CD14-positive monocyte (primary cell): ENCODE results near the gene SLC12A9. TPM values are rescaled to one million over a fixed set of nuclear protein-coding genes. Genes with fewer than 3 reads are reported as not detected.
A peak's percentile ranks its signal among the peaks of the same experiment; 100 is the strongest.

Experiments used
- DNase-seq, 3 donors: peaks; one replicate each; pipeline ENCODE4 v3.0.0-alpha.2; 2011 to 2022
- H2AFZ ChIP-seq: 2 replicates; pipeline ENCODE4 v1.6.0; 2012; ENCODE audit warnings: mild to moderate bottlenecking, low read depth, low read length, inconsistent platforms; ENCODE audit not compliant: insufficient read depth, poor library complexity, severe bottlenecking
- H3K27ac ChIP-seq, 2 donors: 1 replicate in 1 of 2; 2 replicates in 1 of 2; pipeline ENCODE4 v1.5.1; 2012 to 2013; ENCODE audit warnings: low read length in 2 of 2, control low read depth in 1 of 2, inconsistent platforms in 1 of 2, low read depth in 1 of 2, mild to moderate bottlenecking in 1 of 2
- H3K27me3 ChIP-seq, 2 donors: one replicate each; pipeline versions ENCODE4 v1.6.0 to v1.6.1; 2011 to 2013; ENCODE audit warnings: low read length in 2 of 2; ENCODE audit not compliant: control insufficient read depth in 2 of 2, insufficient read depth in 2 of 2
- H3K36me3 ChIP-seq, 2 donors: replicated peaks in 1 of 2; 1 replicate in 1 of 2; 2 replicates in 1 of 2; pipeline versions ENCODE4 v1.5.1 to v1.6.1; 2012 to 2013; ENCODE audit warnings: low read length in 2 of 2, control low read depth in 1 of 2, inconsistent platforms in 1 of 2, mild to moderate bottlenecking in 1 of 2; ENCODE audit not compliant: insufficient read depth in 2 of 2, control insufficient read depth in 1 of 2
- H3K4me1 ChIP-seq, 2 donors: 1 replicate in 1 of 2; 2 replicates in 1 of 2; pipeline versions ENCODE4 v1.5.1 to v1.6.1; 2012 to 2013; ENCODE audit warnings: low read length in 2 of 2, control low read depth in 1 of 2, inconsistent platforms in 1 of 2, mild to moderate bottlenecking in 1 of 2, moderate library complexity in 1 of 2; ENCODE audit not compliant: insufficient read depth in 2 of 2, control insufficient read depth in 1 of 2
- H3K4me2 ChIP-seq: replicated peaks from 2 replicates; pipeline ENCODE3; 2012; ENCODE audit warnings: low read length, moderate library complexity, mild to moderate bottlenecking; ENCODE audit not compliant: poor library complexity, severe bottlenecking; ENCODE audit errors: extremely low read depth
- H3K4me3 ChIP-seq, 3 experiments: fragments of 200-600 bp in 1 of 3; sonication (generic) in 1 of 3; replicated peaks in 1 of 3; 1 replicate in 2 of 3; 2 replicates in 1 of 3; pipeline ENCODE4 v1.5.1; 2011 to 2013; ENCODE audit warnings: low read length in 3 of 3, mild to moderate bottlenecking in 3 of 3, control low read depth in 2 of 3, low read depth in 2 of 3, inconsistent platforms in 1 of 3, moderate library complexity in 1 of 3
- H3K79me2 ChIP-seq: 2 replicates; pipeline ENCODE4 v1.6.0; 2012; ENCODE audit warnings: mild to moderate bottlenecking, control low read depth, inconsistent platforms, low read length, moderate library complexity; ENCODE audit not compliant: insufficient read depth
- H3K9ac ChIP-seq: 2 replicates; pipeline ENCODE4 v1.6.0; 2017; ENCODE audit warnings: low read length, mild to moderate bottlenecking; ENCODE audit not compliant: insufficient read depth, poor library complexity, severe bottlenecking
- H3K9me3 ChIP-seq, 2 donors: replicated peaks in 1 of 2; 1 replicate in 1 of 2; 2 replicates in 1 of 2; pipeline versions ENCODE4 v1.5.1 to v1.6.1; 2012 to 2013; ENCODE audit warnings: low read length in 2 of 2, control low read depth in 1 of 2; ENCODE audit not compliant: control insufficient read depth in 1 of 2, insufficient read depth in 1 of 2
- H4K20me1 ChIP-seq: 2 replicates; pipeline ENCODE4 v1.6.0; 2012; ENCODE audit warnings: mild to moderate bottlenecking, low read length, control low read depth, moderate library complexity; ENCODE audit not compliant: insufficient read depth
- H3K27ac Mint-ChIP-seq, 7 donors: one replicate each; pipeline ENCODE4 v1.8.0; 2020; ENCODE audit warnings: mild to moderate bottlenecking in 7 of 7, mixed read lengths in 7 of 7, moderate library complexity in 6 of 7, inconsistent platforms in 2 of 7
- H3K27me3 Mint-ChIP-seq, 3 donors: one replicate each; pipeline ENCODE4 v1.8.0; 2021 to 2022; ENCODE audit warnings: low read depth in 3 of 3, mild to moderate bottlenecking in 3 of 3, mixed read lengths in 3 of 3, moderate library complexity in 3 of 3, inconsistent platforms in 1 of 3
- H3K36me3 Mint-ChIP-seq, 2 donors: one replicate each; pipeline ENCODE4 v1.8.0; 2020; ENCODE audit warnings: mixed read lengths in 2 of 2, inconsistent platforms in 1 of 2, mild to moderate bottlenecking in 1 of 2
- H3K4me1 Mint-ChIP-seq: one replicate; pipeline ENCODE4 v1.8.0; 2020; ENCODE audit warnings: mild to moderate bottlenecking, mixed read lengths
- H3K4me3 Mint-ChIP-seq, 2 donors: one replicate each; pipeline ENCODE4 v1.8.0; 2020; ENCODE audit warnings: mild to moderate bottlenecking in 2 of 2, mixed read lengths in 2 of 2, moderate library complexity in 1 of 2
- H3K9me3 Mint-ChIP-seq, 7 donors: one replicate each; pipeline ENCODE4 v1.8.0; 2020 to 2022; ENCODE audit warnings: mixed read lengths in 7 of 7, mild to moderate bottlenecking in 6 of 7, moderate library complexity in 6 of 7, inconsistent platforms in 2 of 7
- CTCF ChIP-seq: fragments of 200-600 bp; IDR thresholded peaks from one replicate; pipeline ENCODE4 v1.8.0; 2022; ENCODE audit warnings: antibody characterized with exemption, mild to moderate bottlenecking
- WGBS: methylation state at CpG from one replicate; pipeline ENCODE4 v1.1.5; 2013; ENCODE audit warnings: missing lambda C conversion rate; ENCODE audit not compliant: insufficient coverage; 5-methylcytosine and 5-hydroxymethylcytosine counted together
- intact Hi-C, 2 donors: fragments of 100-400 bp; cut with micrococcal nuclease; formaldehyde crosslinking; loops; one replicate each; pipeline versions ENCODE4 v1.15.0 to v1.15.1; 2023
- polyA plus RNA-seq, 3 donors: library from polyadenylated mRNA; depleted of rRNA in 1 of 3; unstranded in 2 of 3; stranded (reverse) in 1 of 3; fragments of 300-500 nt in 2 of 3; fragments of >200 nt in 1 of 3; fragmentation: Illumina TruSeq in 2 of 3; gene quantifications; 1 replicate in 2 of 3; 2 replicates in 1 of 3; pipeline ENCODE4 v1.2.3, GENCODE V29; 2012 to 2021

SLC12A9 gene
- polyA plus RNA-seq, 3 donors: 18.8 to 119 (median 19.3) TPM

- peak; percentile 25 for TF ChIP-seq CTCF
- H3K9me3 ChIP-seq: no peaks in the 10 kb centered on the region
- H4K20me1 ChIP-seq: peaks cover 45% of the 10 kb centered on the region
- H3K36me3 ChIP-seq: peaks cover 1 to 23% of the 10 kb centered on the region in 2 donors
- H3K4me1 Mint-ChIP-seq: peaks cover 30% of the 10 kb centered on the region
- peaks cover 22 to 31% of the 10 kb centered on the region in 2 donors for H3K4me1 ChIP-seq
- WGBS: 3% methylated on average over 48 of the region's 79 CpGs
- peaks cover 0 to 8% (median 0%) of the 10 kb centered on the region in 3 donors for H3K27me3 Mint-ChIP-seq
- peaks cover 48% of the 10 kb centered on the region for H3K79me2 ChIP-seq
- H3K9me3 Mint-ChIP-seq: peaks cover 0 to 5% (median 0%) of the 10 kb centered on the region in 7 donors
- peak within 1 kb of the TSS; percentile 90 for H3K9ac ChIP-seq
- peak within 1 kb of the TSS; percentile 92 to 98 (median 95) for H3K27ac Mint-ChIP-seq
- peak within 1 kb of the TSS; percentile 94 for H2AFZ ChIP-seq
- peaks cover 45 to 51% of the 10 kb centered on the region in 2 donors for H3K36me3 Mint-ChIP-seq
- H3K27ac ChIP-seq: peak within 1 kb of the TSS; percentile 79 to 94
- DNase-seq: peak; percentile 97 to 98 (median 97)
- peak within 1 kb of the TSS; percentile 97 for H3K4me3 Mint-ChIP-seq
- H3K4me2 ChIP-seq: peak within 1 kb of the TSS; percentile 95
- peak within 1 kb of the TSS; percentile 68 to 98 (median 76) for H3K4me3 ChIP-seq
- H3K27me3 ChIP-seq: no peaks in the 10 kb centered on the region
- intact Hi-C loops: loop anchor here in 1 of 2 donors (1.0 kb wide), 1 partner anchor 13 kb away; no protein-coding TSS in a partner anchor
These were observed 22.3 kb downstream of the SLC12A9 start, which contains the start of gene SRRT for GRCh38 chr7:100874577-100875355. Gene SRRT (plus strand): TSS chr7:100875103. CDS start chr7:100875591, 488 bp downstream.

GRCh38 chr7:100875356-100875751, 22.8 kb downstream of the SLC12A9 start:
- H2AFZ ChIP-seq: peak overlapping the region; percentile 94
- Mint-ChIP-seq H3K36me3 (peaks cover 49 to 56% of the 10 kb centered on the region in 2 donors), H3K9me3 (peaks cover 0 to 5% (median 0%) of the 10 kb centered on the region in 7 donors), H3K27ac (peak overlapping the region; percentile 92 to 98 (median 95)), H3K4me3 (peak overlapping the region; percentile 97), H3K27me3 (peaks cover 0 to 8% (median 0%) of the 10 kb centered on the region in 3 donors), H3K4me1 (peaks cover 33% of the 10 kb centered on the region)
- peak overlapping the region; percentile 95 for H3K4me2 ChIP-seq
- intact Hi-C loops: loop anchor here in 1 of 2 donors (1.0 kb wide), 1 partner anchor 12 kb away; no protein-coding TSS in a partner anchor
- peaks cover 5 to 29% of the 10 kb centered on the region in 2 donors for H3K36me3 ChIP-seq
- peaks cover 51% of the 10 kb centered on the region for H4K20me1 ChIP-seq
- peaks cover 53% of the 10 kb centered on the region for H3K79me2 ChIP-seq
- peaks cover 22 to 31% of the 10 kb centered on the region in 2 donors for H3K4me1 ChIP-seq
- H3K9ac ChIP-seq: peak overlapping the region; percentile 90
- TF ChIP-seq CTCF: no peak
- H3K4me3 ChIP-seq: peak overlapping the region; percentile 68 to 98 (median 76)
- no peaks in the 10 kb centered on the region for H3K27me3 ChIP-seq
- H3K9me3 ChIP-seq: no peaks in the 10 kb centered on the region
- H3K27ac ChIP-seq: peak overlapping the region; percentile 79 to 94
- WGBS: 1% methylated on average over 24 of the region's 39 CpGs
- no peak for DNase-seq
